ENCODE data around the gene NDRG3.

The NDRG3 gene

DNA sequence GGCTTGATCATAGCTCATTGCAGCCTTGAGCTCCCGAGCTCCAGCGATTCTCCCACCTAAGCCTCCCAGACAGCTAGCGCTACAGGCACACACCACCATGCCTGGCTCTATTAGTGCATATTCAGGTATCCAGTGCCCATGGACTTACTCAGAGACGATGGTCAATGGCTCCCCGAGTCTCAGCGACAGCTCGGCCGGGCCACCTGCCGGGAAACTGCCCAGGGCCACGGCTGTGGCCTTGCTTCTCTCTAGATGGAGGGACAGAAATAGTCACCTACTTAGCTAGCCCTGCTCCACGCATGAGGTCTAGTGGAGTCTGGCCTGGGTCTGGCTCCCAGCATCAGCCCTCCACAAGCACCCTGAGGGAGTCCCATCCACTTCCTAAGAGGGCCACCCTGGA, 111.5 kb downstream of the NDRG3 start:
- Mint-ChIP-seq H3K36me3 (no peaks in the 10 kb centered on the region), H3K4me1 (peaks cover 6 to 9% of the 10 kb centered on the region in 2 donors), H3K27me3 (no peaks in the 10 kb centered on the region), H3K27ac (no peak overlapping the region), H3K9me3 (no peaks in the 10 kb centered on the region), H3K4me3 (no peak overlapping the region)
- no peak for ATAC-seq (replicated peaks)
- no peak for DNase-seq

DNA sequence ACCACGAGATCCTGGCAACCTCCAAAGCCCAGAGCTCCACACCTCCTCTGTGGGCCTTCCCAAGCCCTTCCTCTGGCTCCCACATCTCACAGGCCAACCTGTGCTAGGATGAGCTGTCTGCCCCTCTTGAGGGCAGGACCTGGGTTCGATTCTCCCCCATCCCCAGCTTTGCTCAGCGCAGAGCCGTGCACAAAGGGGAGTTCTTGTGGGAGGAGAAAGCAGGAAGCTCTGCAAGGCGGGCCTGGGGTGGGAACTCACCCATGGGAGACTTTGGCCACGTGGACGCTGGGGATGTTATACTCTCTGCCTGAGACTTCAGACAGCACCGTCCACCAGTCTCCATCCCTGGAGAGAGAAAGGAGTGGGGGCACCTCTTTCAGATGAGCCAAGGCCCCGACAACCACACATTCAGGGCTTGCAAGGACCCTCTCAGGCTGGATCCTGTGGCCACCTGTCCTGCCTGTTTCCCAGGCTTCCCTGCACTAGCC, 112.6 kb downstream of the NDRG3 start:
- Mint-ChIP-seq H3K4me3 (no peak overlapping the region), H3K27me3 (no peaks in the 10 kb centered on the region), H3K4me1 (peaks cover 6 to 9% of the 10 kb centered on the region in 2 donors), H3K9me3 (no peaks in the 10 kb centered on the region), H3K27ac (no peak overlapping the region), H3K36me3 (no peaks in the 10 kb centered on the region)
- DNase-seq (no peak), ATAC-seq (replicated peaks) (no peak)

DNA sequence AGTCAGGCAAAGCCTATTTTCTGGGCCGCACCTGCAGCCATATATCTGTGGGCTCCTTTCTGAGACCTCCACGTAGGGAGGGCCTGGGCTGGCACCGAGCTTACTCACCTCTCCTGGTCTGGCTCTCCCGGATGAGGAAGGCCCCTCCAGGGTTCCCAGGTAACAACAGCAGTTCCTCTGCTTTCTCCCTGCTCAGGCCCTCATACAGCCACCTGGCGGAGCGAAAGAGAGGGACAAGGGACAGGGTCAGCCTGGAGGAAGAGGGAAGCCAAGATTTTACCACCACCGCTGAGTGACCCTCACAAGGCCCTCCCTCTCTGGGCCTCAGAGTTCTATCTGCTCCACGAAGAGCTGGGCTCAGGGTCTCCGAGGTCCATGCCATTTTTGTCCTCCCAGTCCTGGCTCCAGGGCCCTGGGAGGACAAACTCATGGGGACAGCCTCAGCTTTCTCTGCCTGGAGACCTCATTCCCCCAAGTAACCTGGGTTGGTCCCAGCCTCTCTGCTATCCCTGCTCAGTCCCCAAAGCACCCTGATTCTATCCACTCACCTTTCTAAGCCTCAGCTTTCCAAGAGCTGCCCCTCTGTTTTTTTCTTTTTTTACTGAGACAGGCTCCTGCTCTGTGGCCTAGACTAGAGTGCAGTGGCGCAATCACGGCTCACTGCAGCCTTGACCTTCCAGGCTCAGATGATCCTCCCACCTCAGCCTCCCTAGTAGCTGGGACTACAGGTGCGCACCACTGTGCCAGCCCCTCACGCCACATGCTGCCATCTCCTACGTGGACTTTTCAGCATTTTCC, 113.2 kb downstream of the NDRG3 start:
- H3K4me1 Mint-ChIP-seq, result peaks cover 6 to 9% of the 10 kb centered on the region in 2 donors
- H3K36me3 Mint-ChIP-seq, result no peaks in the 10 kb centered on the region
- no peaks in the 10 kb centered on the region for H3K27me3 Mint-ChIP-seq
- H3K27ac Mint-ChIP-seq, result no peak overlapping the region
- DNase-seq (no peak), ATAC-seq (replicated peaks) (no peak)
- H3K4me3 Mint-ChIP-seq, result no peak overlapping the region
- H3K9me3 Mint-ChIP-seq, result no peaks in the 10 kb centered on the region

DNA sequence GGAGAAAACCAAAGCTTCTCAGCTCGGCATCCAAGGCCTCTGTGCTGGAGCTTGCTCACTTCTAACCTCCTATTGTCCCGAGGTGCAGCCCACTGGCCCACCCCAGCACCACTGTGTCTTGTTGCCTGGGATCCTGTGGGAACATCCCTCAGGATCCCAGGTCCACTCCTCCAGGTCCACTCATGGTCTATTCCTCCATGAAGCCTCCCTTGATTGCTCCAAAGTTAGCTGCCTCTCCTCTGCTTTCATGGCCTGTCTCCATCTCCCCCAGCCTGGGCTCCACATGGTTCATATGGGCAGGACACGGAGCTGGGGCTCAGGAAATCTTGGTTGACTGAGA, 113.8 kb downstream of the NDRG3 start:
- H3K27me3 Mint-ChIP-seq, result no peaks in the 10 kb centered on the region
- no peaks in the 10 kb centered on the region for H3K9me3 Mint-ChIP-seq
- ATAC-seq (replicated peaks) (no peak), DNase-seq (no peak)
- H3K27ac Mint-ChIP-seq, result peak overlapping the region; percentile 3
- H3K36me3 Mint-ChIP-seq, result no peaks in the 10 kb centered on the region
- no peak overlapping the region for H3K4me3 Mint-ChIP-seq
- peaks cover 6 to 9% of the 10 kb centered on the region in 2 donors for H3K4me1 Mint-ChIP-seq

DNA sequence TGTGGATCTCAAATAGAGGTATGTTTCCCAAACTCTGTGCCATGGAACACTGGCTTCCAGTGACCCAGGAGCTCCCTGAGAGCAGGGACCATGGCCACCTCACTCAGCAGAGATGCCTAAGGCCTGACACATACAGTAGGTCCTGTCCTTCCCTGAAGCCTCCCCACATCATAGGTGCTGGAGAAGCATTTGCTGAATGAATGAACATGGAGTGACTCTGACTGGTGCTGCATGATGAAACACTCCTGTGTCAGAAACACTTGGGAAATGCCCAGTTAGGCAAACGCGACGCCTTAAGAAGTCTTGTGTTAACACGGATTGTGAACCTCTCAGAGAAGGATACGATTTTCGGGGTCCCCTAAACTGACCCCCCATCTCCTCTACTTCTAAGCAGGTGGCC, 114.2 kb downstream of the NDRG3 start:
- Mint-ChIP-seq H3K27ac (no peak overlapping the region), H3K4me3 (no peak overlapping the region), H3K27me3 (no peaks in the 10 kb centered on the region), H3K9me3 (no peaks in the 10 kb centered on the region), H3K4me1 (peaks cover 6 to 9% of the 10 kb centered on the region in 2 donors), H3K36me3 (no peaks in the 10 kb centered on the region)
- DNase-seq, result no peak
- no peak for ATAC-seq (replicated peaks)

DNA sequence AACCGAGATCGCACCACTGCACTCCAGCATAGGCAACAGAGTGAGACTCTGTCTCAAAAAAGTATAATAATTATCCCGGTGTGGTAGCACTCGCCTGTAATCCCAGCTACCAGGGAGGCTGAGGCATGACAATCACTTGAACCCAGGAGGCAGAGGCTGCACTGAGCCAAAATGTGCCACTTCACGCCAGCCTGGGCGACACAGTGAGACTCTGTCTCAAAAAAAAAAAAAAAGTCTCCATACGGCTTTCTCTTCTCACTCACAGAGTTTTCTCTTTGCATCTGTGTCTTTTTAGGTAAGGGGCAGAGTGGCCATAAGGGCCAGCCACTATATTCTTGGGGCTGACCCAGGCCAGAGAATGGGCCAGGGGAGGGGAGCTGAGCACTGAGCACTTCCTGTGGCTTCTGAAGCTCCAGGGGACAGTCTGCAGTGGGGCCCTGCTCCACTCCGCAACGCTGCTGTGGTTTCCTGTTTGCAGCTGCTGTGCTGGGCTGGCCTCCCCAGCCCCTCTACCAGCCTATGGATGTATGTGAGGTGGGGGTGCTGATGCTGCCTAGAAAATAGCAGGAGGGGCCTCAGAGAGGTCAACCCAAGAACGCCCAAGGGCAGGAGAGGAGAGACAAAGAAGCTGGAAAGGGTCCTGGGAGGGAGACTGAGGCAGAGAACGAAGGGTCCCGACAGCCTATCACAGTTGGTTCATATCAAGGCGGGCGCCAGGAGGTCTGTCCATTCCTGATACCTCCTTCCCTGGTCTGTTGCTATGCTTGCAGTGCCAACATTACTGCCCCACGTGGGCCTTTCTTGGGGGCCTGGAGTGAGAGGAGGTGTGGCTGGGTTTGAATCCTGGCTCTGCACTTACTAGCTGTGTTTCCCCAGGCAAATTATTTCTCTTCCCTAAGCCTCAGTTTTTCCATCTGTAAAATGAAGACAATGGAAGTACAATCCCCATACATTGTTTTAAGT, 115.9 kb downstream of the NDRG3 start:
- H3K27ac Mint-ChIP-seq, result peak overlapping the region; percentile 43
- H3K4me1 Mint-ChIP-seq, result peaks cover 6 to 9% of the 10 kb centered on the region in 2 donors
- no peaks in the 10 kb centered on the region for H3K9me3 Mint-ChIP-seq
- no peak overlapping the region for H3K4me3 Mint-ChIP-seq
- DNase-seq (no peak), ATAC-seq (replicated peaks) (peak; percentile 83 to 92)
- H3K27me3 Mint-ChIP-seq, result no peaks in the 10 kb centered on the region
- no peaks in the 10 kb centered on the region for H3K36me3 Mint-ChIP-seq

DNA sequence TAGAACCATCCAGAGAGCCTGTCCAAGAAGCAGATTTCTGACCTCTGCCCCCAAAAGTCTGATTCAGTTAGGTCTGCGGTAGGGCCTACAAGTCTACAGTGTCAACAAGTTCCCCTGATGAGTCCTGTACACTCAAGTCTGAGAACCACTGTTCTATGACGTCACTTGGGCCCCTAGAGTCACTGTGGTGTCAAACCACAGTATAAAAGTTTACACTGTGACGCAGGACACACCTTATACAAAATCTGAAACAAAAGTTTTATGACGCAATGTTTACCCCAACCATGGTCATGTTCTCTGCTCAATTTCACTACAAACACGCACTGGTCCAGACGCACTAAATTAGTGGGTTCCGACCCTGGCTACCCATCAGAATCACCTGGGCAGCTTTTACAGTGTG, 117.8 kb downstream of the NDRG3 start:
- no peak for ATAC-seq (replicated peaks)
- peaks cover 3 to 6% of the 10 kb centered on the region in 2 donors for H3K36me3 Mint-ChIP-seq
- H3K27ac Mint-ChIP-seq, result no peak overlapping the region
- H3K27me3 Mint-ChIP-seq, result no peaks in the 10 kb centered on the region
- H3K4me1 Mint-ChIP-seq, result peaks cover 6 to 9% of the 10 kb centered on the region in 2 donors
- DNase-seq, result no peak
- no peak overlapping the region for H3K4me3 Mint-ChIP-seq
- no peaks in the 10 kb centered on the region for H3K9me3 Mint-ChIP-seq

DNA sequence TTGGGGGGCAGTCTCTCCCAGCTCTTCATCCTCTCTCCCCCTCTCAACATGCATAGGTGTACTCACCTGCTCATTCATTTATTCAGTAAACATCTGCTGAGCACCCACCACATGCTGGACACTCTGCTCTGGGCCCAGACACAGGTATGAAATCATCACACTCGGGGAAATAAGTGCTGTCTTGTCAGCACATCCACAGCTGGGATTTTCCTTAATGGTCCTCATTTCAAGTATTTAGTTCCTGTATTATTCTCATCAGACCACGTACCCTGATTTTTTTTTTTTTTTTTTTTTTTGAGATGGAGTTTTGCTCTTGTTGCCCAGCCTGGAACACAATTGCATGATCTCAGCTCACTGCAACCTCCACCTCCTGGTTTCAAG, 121.0 kb downstream of the NDRG3 start:
- ATAC-seq (replicated peaks) (no peak), DNase-seq (no peak)
- H3K4me1 Mint-ChIP-seq, result peaks cover 3 to 6% of the 10 kb centered on the region in 2 donors
- no peak overlapping the region for H3K4me3 Mint-ChIP-seq
- peaks cover 3 to 16% of the 10 kb centered on the region in 2 donors for H3K36me3 Mint-ChIP-seq
- H3K9me3 Mint-ChIP-seq, result no peaks in the 10 kb centered on the region
- H3K27ac Mint-ChIP-seq, result peak overlapping the region; percentile 75
- H3K27me3 Mint-ChIP-seq, result no peaks in the 10 kb centered on the region

DNA sequence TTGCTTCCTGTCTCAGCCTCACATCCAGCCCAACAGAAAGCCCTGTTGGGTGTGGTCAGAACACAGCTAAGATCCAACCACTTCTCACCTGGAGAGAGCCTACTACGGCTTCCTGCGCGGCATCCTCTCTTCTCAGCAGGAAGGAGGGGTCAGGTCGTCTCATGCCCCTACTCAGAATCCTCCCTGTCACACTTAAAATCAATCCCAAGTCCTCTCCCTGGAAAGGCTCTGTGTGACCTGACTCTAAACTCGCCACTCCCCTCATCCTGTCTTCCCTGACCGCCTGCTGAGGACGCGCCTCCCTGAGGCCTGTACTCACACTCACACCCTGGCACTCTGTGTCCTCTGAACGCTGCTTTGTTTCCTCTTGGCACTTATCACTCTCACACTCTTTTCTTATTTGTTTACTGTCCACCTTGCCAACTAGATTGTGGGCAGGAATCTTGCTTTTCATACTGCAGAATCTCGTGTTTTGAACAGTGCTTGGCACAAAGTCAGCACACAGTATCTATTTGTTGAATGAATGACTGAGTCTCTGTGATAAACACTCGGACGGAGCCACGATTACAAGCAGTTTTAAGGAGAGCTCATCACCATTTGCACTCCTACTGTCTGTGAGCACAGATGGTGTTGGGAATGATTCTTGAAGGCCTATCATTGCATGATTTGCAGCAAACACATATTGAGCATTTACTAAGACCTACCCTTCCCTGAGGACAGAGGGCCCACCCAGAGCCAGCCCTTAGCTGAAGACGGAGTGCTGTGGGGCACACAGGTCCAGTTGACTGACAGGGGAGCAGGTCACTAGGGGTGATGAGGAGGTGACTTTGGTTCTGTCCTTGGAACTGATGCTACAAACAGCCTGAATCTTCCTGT, 121.6 kb downstream of the NDRG3 start:
- Mint-ChIP-seq H3K4me1 (no peaks in the 10 kb centered on the region), H3K27ac (no peak overlapping the region), H3K4me3 (no peak overlapping the region), H3K9me3 (no peaks in the 10 kb centered on the region), H3K27me3 (no peaks in the 10 kb centered on the region), H3K36me3 (peaks cover 3 to 16% of the 10 kb centered on the region in 2 donors)
- no peak for ATAC-seq (replicated peaks)
- no peak for DNase-seq

DNA sequence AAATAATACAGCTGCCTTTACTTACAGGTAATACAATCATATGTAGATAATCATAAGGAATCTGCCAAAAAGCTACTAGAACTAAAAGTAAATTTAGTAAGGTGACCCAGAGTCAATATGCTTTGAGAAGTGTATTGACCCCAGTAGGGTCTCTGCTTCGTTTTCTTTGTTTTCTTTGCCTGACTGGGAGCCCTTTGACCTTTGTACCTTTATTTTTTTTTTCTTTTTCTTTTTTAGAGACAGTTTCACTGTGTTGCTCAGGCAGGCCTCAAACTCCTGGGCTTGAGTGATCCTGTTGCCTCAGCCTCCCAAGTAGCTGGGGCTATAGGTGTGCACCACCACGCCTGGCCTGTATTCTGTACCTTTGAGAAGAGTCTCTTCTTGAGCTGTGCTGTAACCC, 122.4 kb downstream of the NDRG3 start:
- H3K36me3 Mint-ChIP-seq, result peaks cover 3 to 16% of the 10 kb centered on the region in 2 donors

DNA sequence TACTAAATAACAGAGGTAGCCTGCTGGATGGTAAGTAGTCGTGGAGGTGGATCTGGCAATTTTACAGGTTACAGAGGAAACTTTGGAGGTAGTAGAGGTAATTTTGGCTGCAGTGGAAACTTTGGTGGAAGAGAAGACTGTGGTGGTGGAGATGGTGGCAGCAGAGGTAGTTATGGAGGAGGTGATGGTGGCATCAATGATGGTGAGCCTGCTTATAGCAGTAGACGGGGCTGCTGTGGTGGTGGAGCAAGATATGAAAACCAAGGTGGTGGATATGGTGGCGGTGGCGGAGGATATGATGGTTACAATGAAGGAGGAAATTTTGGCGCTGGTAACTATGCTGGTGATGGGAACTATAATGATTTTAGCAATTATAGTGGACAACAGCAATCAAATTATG, 125.0 kb downstream of the NDRG3 start:
- H3K36me3 Mint-ChIP-seq, result peaks cover 3 to 16% of the 10 kb centered on the region in 2 donors
- H3K4me3 Mint-ChIP-seq, result no peak overlapping the region
- H3K9me3 Mint-ChIP-seq, result no peaks in the 10 kb centered on the region
- peak overlapping the region; percentile 0 for H3K27ac Mint-ChIP-seq
- no peaks in the 10 kb centered on the region for H3K4me1 Mint-ChIP-seq
- ATAC-seq (replicated peaks), result no peak
- H3K27me3 Mint-ChIP-seq, result no peaks in the 10 kb centered on the region
- no peak for DNase-seq

More for the DNA sequence above, 122.4 kb downstream of the NDRG3 start:
- Mint-ChIP-seq H3K9me3 (no peaks in the 10 kb centered on the region), H3K27ac (no peak overlapping the region), H3K4me3 (no peak overlapping the region), H3K27me3 (no peaks in the 10 kb centered on the region), H3K4me1 (no peaks in the 10 kb centered on the region)
- no peak for DNase-seq
- no peak for ATAC-seq (replicated peaks)

DNA sequence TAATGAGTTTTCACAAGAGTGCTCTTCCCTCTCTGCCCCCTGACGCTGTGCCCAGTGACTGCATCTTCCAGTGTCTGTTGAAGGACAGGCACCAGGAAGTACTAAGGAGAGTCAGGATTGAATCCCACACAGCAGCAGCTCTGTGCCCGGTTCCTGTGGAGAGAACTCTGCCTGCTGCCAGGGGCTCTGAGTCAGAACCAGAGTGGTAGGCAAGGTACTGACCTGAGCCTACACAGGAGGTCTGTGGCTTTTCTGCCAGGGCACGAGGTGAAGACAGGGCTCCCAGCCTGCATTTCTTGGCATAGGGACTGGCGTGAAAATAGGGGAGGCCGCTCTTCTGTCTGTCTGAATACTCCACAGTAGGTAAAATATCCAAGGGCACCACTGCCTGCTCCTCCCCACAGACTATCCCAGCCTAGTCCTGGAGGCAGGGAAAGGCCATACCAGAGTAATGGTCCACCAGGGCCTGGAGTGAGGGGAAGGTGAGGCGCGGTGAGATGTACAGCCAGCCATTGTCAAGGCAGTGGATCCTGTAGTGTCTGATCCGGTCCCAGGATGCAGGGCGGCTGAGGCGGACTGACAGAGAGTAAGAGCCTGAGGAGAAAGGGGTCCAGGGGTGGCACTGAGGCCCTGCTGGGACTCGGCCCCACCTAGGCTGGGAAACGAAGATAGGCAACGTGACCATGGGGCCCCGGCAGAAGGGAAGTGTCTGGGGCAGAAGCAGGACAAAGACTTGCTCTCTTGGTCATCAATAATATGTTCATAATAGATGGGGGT, 130.9 kb downstream of the NDRG3 start:
- Mint-ChIP-seq H3K4me1 (peaks cover 0 to 2% of the 10 kb centered on the region in 2 donors), H3K27me3 (no peaks in the 10 kb centered on the region), H3K9me3 (no peaks in the 10 kb centered on the region), H3K36me3 (peaks cover 17 to 38% of the 10 kb centered on the region in 2 donors), H3K4me3 (no peak overlapping the region), H3K27ac (no peak overlapping the region)
- DNase-seq (no peak), ATAC-seq (replicated peaks) (no peak)

DNA sequence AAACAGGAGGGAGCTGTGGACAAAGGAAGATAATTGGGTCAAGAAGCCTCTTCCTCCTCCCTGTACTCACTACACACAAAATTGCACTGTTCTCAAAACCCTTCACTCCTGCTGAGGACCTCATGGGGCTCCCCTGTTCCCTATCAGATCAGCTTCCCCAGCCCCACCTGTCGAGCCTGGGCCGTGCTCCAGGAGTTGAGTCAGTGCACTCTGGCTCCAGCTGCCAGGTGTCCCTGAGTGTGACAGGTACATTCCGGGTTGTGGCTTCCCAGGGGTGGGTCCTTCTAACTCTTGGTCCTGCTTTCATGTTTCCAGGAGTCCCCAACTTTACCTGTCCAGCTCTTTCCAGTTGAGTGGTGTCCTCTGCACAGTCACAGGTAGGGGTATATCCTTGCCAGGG, 131.9 kb downstream of the NDRG3 start:
- Mint-ChIP-seq H3K27ac (no peak overlapping the region), H3K36me3 (peaks cover 17 to 44% of the 10 kb centered on the region in 2 donors), H3K4me3 (no peak overlapping the region), H3K4me1 (peaks cover 0 to 2% of the 10 kb centered on the region in 2 donors), H3K9me3 (no peaks in the 10 kb centered on the region), H3K27me3 (no peaks in the 10 kb centered on the region)
- ATAC-seq (replicated peaks) (no peak), DNase-seq (no peak)
